ENCODE measurements around the gene PROZ. TPM values are rescaled to one million over a fixed set of nuclear protein-coding genes. Genes with fewer than 3 reads are reported as not detected.

PROZ gene
- total RNA-seq, 1 donor from 2014 or later: not detected

DNA sequence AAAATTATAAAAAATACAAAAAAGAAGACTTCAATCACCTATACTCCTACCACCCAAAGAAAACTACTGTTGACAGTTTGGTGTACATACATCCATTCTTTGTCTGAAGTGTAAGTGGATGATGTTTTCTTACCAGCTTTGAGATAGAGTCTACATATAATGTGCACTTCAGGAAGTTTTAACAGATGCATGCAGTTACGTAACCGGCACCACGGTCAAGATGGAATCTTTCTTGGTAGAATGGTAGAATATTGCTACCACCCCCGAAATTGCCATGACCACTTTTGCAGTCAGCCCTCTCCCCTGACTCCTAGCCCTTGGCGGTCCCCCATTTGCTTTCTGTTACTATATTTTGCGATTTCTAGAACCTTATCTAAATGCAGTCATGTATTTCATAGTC lies 52.4 kb downstream of the PROZ start:
- Mint-ChIP-seq H3K27ac (peak overlapping the region; percentile 93), H3K4me1 (ENCODE audit: unreplicated experiment) (peaks cover 29% of the 10 kb centered on the region), H3K4me3 (peak overlapping the region; percentile 92), H3K9me3 (no peaks in the 10 kb centered on the region), H3K27me3 (no peaks in the 10 kb centered on the region), H3K36me3 (peaks cover 14% of the 10 kb centered on the region)
- no peak for DNase-seq (ENCODE audit: extremely low spot score, unreplicated experiment)
- TF ChIP-seq, protein P1, sequence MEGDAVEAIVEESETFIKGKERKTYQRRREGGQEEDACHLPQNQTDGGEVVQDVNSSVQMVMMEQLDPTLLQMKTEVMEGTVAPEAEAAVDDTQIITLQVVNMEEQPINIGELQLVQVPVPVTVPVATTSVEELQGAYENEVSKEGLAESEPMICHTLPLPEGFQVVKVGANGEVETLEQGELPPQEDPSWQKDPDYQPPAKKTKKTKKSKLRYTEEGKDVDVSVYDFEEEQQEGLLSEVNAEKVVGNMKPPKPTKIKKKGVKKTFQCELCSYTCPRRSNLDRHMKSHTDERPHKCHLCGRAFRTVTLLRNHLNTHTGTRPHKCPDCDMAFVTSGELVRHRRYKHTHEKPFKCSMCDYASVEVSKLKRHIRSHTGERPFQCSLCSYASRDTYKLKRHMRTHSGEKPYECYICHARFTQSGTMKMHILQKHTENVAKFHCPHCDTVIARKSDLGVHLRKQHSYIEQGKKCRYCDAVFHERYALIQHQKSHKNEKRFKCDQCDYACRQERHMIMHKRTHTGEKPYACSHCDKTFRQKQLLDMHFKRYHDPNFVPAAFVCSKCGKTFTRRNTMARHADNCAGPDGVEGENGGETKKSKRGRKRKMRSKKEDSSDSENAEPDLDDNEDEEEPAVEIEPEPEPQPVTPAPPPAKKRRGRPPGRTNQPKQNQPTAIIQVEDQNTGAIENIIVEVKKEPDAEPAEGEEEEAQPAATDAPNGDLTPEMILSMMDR (conservative IDR thresholded peaks at IDR 0.05): no peak

DNA sequence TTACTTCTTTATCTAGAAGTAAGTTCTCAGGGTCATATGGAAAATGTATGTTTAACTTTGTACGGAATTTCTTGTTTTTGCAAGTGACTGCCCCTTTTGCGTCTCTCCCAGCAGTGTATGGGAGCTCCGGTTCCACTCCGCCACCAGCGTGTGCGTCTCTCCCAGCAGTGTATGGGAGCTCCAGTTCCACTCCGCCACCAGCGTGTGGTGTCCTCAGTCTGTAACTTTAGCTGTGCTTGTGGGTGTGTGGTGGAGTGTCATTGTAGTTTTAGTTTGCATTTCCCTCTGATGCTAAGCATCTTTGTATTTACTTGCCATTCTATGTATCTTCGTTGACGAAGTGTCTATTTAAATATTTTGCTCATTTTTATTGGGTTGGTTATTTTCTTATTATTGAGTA lies 53.3 kb downstream of the PROZ start:
- Mint-ChIP-seq H3K9me3 (no peaks in the 10 kb centered on the region), H3K27me3 (no peaks in the 10 kb centered on the region), H3K4me1 (ENCODE audit: unreplicated experiment) (peaks cover 22% of the 10 kb centered on the region), H3K4me3 (peak overlapping the region; percentile 92), H3K27ac (peak overlapping the region; percentile 50), H3K36me3 (peaks cover 14% of the 10 kb centered on the region)
- TF ChIP-seq, protein P1 (conservative IDR thresholded peaks at IDR 0.05): peak; percentile 50
- no peak for DNase-seq (ENCODE audit: extremely low spot score, unreplicated experiment)

DNA sequence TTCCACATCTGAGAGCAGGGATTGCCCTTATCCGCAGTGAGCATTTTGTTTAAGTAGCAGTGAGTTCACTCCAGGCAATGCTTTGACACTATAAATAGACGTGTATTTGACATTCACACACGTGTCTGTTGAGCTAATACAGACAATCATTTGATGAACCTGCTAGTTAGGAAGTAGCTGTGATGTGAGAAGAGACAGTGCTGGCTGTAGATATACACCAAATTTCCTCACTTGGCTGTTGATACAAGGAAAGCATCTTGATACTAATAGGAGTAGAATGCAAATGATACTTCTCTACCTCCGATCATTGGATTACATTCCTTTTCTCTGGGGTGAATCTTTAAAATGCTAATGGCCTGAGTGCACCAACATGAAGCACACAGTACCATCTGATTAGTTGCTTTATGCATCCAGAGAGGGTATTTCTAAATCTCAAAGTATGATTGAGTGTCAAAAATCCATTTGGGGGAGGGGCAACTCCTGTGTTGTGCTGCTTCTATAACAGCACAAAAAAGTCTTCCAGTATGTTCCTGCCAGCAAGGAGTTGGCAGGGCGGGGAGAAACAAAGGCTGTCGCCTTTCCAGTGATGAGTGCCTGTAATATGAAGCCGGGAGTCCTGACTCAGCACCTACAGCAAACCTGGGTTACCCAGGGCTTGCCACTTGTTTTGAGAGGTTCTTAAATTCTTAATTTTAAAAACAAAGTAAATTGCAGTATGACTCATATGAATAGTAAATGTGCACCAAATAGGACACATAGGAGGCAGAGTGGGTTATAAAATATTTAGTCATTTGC lies 58.0 kb downstream of the PROZ start:
- TF ChIP-seq, protein P1 (conservative IDR thresholded peaks at IDR 0.05): no peak
- DNase-seq (ENCODE audit: extremely low spot score, unreplicated experiment): no peak

DNA sequence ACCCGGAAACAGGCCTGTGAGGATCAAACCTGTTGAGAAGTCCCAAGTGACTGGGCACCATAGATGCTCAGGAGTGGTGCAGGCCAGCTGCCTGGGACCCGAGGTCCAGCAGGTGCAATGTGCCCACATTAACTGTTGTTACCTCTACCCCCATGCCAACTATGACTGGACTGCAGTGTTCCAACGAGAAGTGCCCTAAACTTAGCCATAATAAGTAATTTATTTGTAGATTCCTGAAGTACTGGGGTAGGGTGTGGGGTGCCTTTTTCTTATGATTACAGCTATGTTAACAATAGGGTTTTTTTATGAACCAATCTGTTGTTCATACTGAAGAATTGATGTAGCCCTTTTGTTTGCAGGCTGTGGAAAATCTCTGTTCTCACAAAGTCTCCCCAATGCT lies 60.1 kb downstream of the PROZ start:
- Mint-ChIP-seq H3K27ac (no peak overlapping the region), H3K9me3 (no peaks in the 10 kb centered on the region), H3K36me3 (peaks cover 15% of the 10 kb centered on the region), H3K27me3 (no peaks in the 10 kb centered on the region), H3K4me1 (ENCODE audit: unreplicated experiment) (no peaks in the 10 kb centered on the region), H3K4me3 (no peak overlapping the region)
- no peak for DNase-seq (ENCODE audit: extremely low spot score, unreplicated experiment)
- TF ChIP-seq, protein P1 (conservative IDR thresholded peaks at IDR 0.05): no peak

More for the DNA sequence above, 58.0 kb downstream of the PROZ start:
- Mint-ChIP-seq H3K27me3 (no peaks in the 10 kb centered on the region), H3K9me3 (no peaks in the 10 kb centered on the region), H3K27ac (no peak overlapping the region), H3K4me1 (ENCODE audit: unreplicated experiment) (peaks cover 7% of the 10 kb centered on the region), H3K4me3 (no peak overlapping the region), H3K36me3 (peaks cover 13% of the 10 kb centered on the region)

DNA sequence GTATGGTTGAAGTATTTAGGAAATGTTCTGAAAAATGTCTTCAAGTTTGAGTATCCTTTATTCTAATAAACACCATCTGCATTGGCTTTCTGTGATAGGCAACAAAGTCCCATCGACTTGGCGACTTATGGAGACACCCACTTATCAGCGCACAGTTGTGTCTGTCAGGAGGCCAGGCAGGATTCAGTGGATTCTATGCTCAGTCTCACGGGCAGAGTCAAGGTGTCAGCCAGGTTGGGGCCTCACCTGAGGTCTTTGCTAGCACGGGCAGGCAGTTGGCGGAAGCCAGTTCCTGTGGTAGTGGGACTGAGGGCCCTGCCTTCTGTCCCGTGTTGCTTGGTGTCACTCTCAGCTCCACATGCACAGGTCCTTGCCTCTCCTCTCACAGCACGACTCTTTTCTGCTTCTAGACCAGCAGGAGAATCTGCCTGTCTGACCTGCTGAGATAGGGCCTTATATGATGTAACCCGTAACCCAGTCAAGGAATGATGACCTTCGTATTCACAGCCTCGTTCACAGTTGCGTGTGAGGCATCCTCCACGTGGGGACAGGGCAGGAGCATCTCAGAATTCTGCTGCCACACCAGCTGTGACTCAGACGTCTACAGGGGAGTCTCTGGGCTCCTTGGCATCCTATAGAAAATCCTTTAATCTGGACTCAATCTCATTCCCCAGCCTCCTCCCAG lies 61.0 kb downstream of the PROZ start:
- H3K4me3 Mint-ChIP-seq: no peak overlapping the region
- DNase-seq (ENCODE audit: extremely low spot score, unreplicated experiment): no peak

More for the DNA sequence above, 61.0 kb downstream of the PROZ start:
- Mint-ChIP-seq H3K4me1 (ENCODE audit: unreplicated experiment) (peaks cover 2% of the 10 kb centered on the region), H3K36me3 (peaks cover 13% of the 10 kb centered on the region), H3K27me3 (no peaks in the 10 kb centered on the region), H3K9me3 (no peaks in the 10 kb centered on the region), H3K27ac (no peak overlapping the region)
- TF ChIP-seq, protein P1 (conservative IDR thresholded peaks at IDR 0.05): no peak
